SH-SY5Y (cell line): ENCODE measurements around the gene EML1.

Experiments used
- GATA2 ChIP-seq: IDR thresholded peaks from 2 replicates; pipeline ENCODE4 v1.6.1; 2011; ENCODE audit warnings: mild to moderate bottlenecking, low read depth, low read length
- GATA3 ChIP-seq: IDR thresholded peaks from 2 replicates; pipeline ENCODE4 v1.6.1; 2011; ENCODE audit warnings: low read depth, mild to moderate bottlenecking, low read length, moderate library complexity

GRCh38 chr14:99990268-99991170 is 197.3 kb downstream of the EML1 start:
- TF ChIP-seq GATA2, result no peak
- TF ChIP-seq GATA3, result no peak
